Endothelial cell of umbilical vein (primary cell): ENCODE data around the gene CNIH1. TPM values are rescaled to one million over a fixed set of nuclear protein-coding genes. Genes with fewer than 3 reads are reported as not detected.

Experiments used
- BruUV-seq: library from RNA; stranded (reverse); fragments of 400-500 nt; replicated peaks from 2 replicates; lab custom pipeline; 2021; lab: Mats Ljungman, UMichigan
- CTCF ChIA-PET: fragments of 300-600, 350-600 bp; sonication (Branson Sonifier 250); formaldehyde crosslinking; loops from one replicate; lab custom pipeline; 2021; ENCODE audit warnings: antibody characterized with exemption, inconsistent platforms; lab: Charles Lee
- POLR2A ChIA-PET: fragments of 300-600, 350-600 bp; sonication (Branson Sonifier 250); formaldehyde crosslinking; loops from one replicate; lab custom pipeline; 2021; ENCODE audit warnings: antibody characterized with exemption, inconsistent platforms; lab: Charles Lee
- DNase-seq: peaks from one replicate; pipeline ENCODE4 v3.0.0-alpha.2; 2011; ENCODE audit warnings: low read depth, low spot score
- FAIRE-seq: peaks from 2 replicates; lab custom pipeline; 2011; peaks lifted over from hg19 to GRCh38; lab: Jason Lieb, UNC
- H2AFZ ChIP-seq: 2 replicates; pipeline ENCODE4 v1.6.0; 2012; ENCODE audit warnings: low read depth, low read length, control low read depth, inconsistent platforms
- H3K27ac ChIP-seq: 2 replicates; pipeline ENCODE4 v1.5.1; 2011; ENCODE audit warnings: low read depth, mild to moderate bottlenecking, control low read depth, low read length, moderate library complexity; ENCODE audit not compliant: insufficient read depth
- H3K27me3 ChIP-seq, 2 experiments: 2 replicates each; pipeline versions ENCODE4 v1.6.0 to v1.6.1; 2011; ENCODE audit warnings: low read length in 2 of 2, mixed read lengths in 1 of 2; ENCODE audit not compliant: control insufficient read depth in 2 of 2, insufficient read depth in 2 of 2
- H3K36me3 ChIP-seq, 2 experiments: 2 replicates in 1 of 2; 3 replicates in 1 of 2; pipeline ENCODE4 v1.5.1; 2011; ENCODE audit warnings: low read length in 2 of 2, mild to moderate bottlenecking in 1 of 2, moderate library complexity in 1 of 2; ENCODE audit not compliant: control insufficient read depth in 2 of 2, insufficient read depth in 2 of 2; ENCODE audit errors: extremely low read depth in 1 of 2
- H3K4me1 ChIP-seq: 3 replicates; pipeline ENCODE4 v1.5.1; 2011; ENCODE audit warnings: mild to moderate bottlenecking, low read length; ENCODE audit not compliant: control insufficient read depth, insufficient read depth; ENCODE audit errors: extremely low read depth
- H3K4me2 ChIP-seq: 2 replicates; pipeline ENCODE4 v1.6.1; 2011; ENCODE audit warnings: low read length, control low read depth, mixed read lengths; ENCODE audit not compliant: insufficient read depth
- H3K4me3 ChIP-seq, 3 experiments: fragments of 200-600 bp in 1 of 3; sonication (generic), shearing (Covaris generic) in 1 of 3; replicated peaks in 1 of 3; 2 replicates each; pipeline ENCODE4 v1.5.1; 2011 to 2016; ENCODE audit warnings: control low read depth in 3 of 3, low read length in 3 of 3, mild to moderate bottlenecking in 2 of 3, inconsistent platforms in 1 of 3, low read depth in 1 of 3, moderate library complexity in 1 of 3; ENCODE audit not compliant: insufficient read depth in 1 of 3
- H3K79me2 ChIP-seq: 2 replicates; pipeline ENCODE4 v1.6.0; 2012; ENCODE audit warnings: low read length, inconsistent platforms; ENCODE audit not compliant: control insufficient read depth, insufficient read depth
- H3K9ac ChIP-seq: replicated peaks from 2 replicates; pipeline ENCODE3; 2011; ENCODE audit warnings: low read length, control low read depth; ENCODE audit not compliant: insufficient read depth; ENCODE audit errors: extremely low read depth
- H3K9me1 ChIP-seq: replicated peaks from 3 replicates; pipeline ENCODE4 v1.6.0; 2011; ENCODE audit warnings: mild to moderate bottlenecking, low read length; ENCODE audit not compliant: control insufficient read depth, insufficient read depth; ENCODE audit errors: extremely low read depth
- H3K9me3 ChIP-seq: replicated peaks from 2 replicates; pipeline ENCODE4 v1.5.1; 2012; ENCODE audit warnings: low read length, inconsistent platforms; ENCODE audit not compliant: control insufficient read depth, insufficient read depth
- H4K20me1 ChIP-seq: replicated peaks from 2 replicates; pipeline ENCODE3; 2011; ENCODE audit warnings: mild to moderate bottlenecking, low read length; ENCODE audit not compliant: control insufficient read depth, insufficient read depth; ENCODE audit errors: extremely low read depth
- CTCF ChIP-seq, 2 donors: IDR thresholded peaks; 1 replicate in 1 of 2; 2 replicates in 1 of 2; pipeline ENCODE4 v1.5.1; 2011; ENCODE audit warnings: low read length in 2 of 2, mild to moderate bottlenecking in 2 of 2, moderate library complexity in 2 of 2, control low read depth in 1 of 2, inconsistent platforms in 1 of 2, low read depth in 1 of 2; ENCODE audit not compliant: insufficient read depth in 1 of 2; ENCODE audit errors: extremely low read depth in 1 of 2
- EZH2 ChIP-seq: IDR thresholded peaks from 2 replicates; pipeline ENCODE4 v1.6.1; 2012; ENCODE audit warnings: borderline replicate concordance, low read depth, mild to moderate bottlenecking, moderate library complexity, low read length, inconsistent platforms; ENCODE audit not compliant: severe bottlenecking
- FOS ChIP-seq: IDR thresholded peaks from 2 replicates; pipeline ENCODE4 v1.6.1; 2011; ENCODE audit warnings: mild to moderate bottlenecking, low read length, moderate library complexity, borderline replicate concordance; ENCODE audit not compliant: insufficient read depth
- GATA2 ChIP-seq: IDR thresholded peaks from 2 replicates; pipeline ENCODE4 v1.7.0; 2011; ENCODE audit warnings: low read depth, mild to moderate bottlenecking, moderate library complexity, mixed read lengths, low read length; ENCODE audit not compliant: insufficient read length, insufficient read depth
- JUN ChIP-seq: IDR thresholded peaks from 2 replicates; pipeline ENCODE4 v1.6.1; 2011; ENCODE audit warnings: borderline replicate concordance, low read depth; ENCODE audit not compliant: insufficient read length, insufficient read depth
- MAX ChIP-seq: IDR thresholded peaks from 2 replicates; pipeline ENCODE4 v1.6.1; 2011; ENCODE audit not compliant: insufficient read depth, insufficient read length
- MYC ChIP-seq: IDR thresholded peaks from one replicate; pipeline ENCODE4 v1.6.1; 2011; ENCODE audit warnings: mild to moderate bottlenecking, low read depth, low read length
- POLR2A ChIP-seq: IDR thresholded peaks from 2 replicates; pipeline ENCODE4 v1.6.1; 2012; ENCODE audit warnings: low read depth, mild to moderate bottlenecking, control low read depth, low read length
- POLR2AphosphoS5 ChIP-seq: IDR thresholded peaks from 2 replicates; pipeline ENCODE4 v1.6.1; 2012; ENCODE audit warnings: low read depth, mild to moderate bottlenecking, control low read depth, low read length, moderate library complexity; ENCODE audit not compliant: insufficient read depth
- dilution Hi-C: fragments of 300-500 bp; cut with MboI; formaldehyde crosslinking; loops from one replicate; pipeline ENCODE4 v1.15.0; 2019; ENCODE audit warnings: low sequenced_read_pairs; ENCODE audit not compliant: extremely low pct_ligation_motif_present
- intact Hi-C: fragments of 100-400 bp; cut with micrococcal nuclease; formaldehyde crosslinking; loops from one replicate; pipeline ENCODE4 v1.10.0; 2022
- polyA plus RNA-seq, 4 experiments: library from polyadenylated mRNA; depleted of rRNA in 3 of 4; stranded (reverse) in 3 of 4; unstranded in 1 of 4; fragments of >200 nt; gene quantifications; 2 replicates each; pipeline versions ENCODE4 v1.2.1 to v1.2.3, GENCODE V29; 2011 to 2012; ENCODE audit warnings: missing spikeins in 1 of 4
- total RNA-seq: library from RNA; stranded (reverse); gene quantifications from 2 replicates; pipeline ENCODE4 v1.2.3, GENCODE V29; 2021

Gene CNIH1
- total and polyA plus RNA-seq, 2 donors (not counting 3 experiments of a cell fraction or from before 2014, with no cell fraction given), result 125 to 328 TPM

GRCh38 chr14:54474232-54474793 is 33.1 kb upstream of the CNIH1 start:
- FAIRE-seq, result no peak
- no peak for DNase-seq
- Histone ChIP-seq H3K27me3 (no peaks in the 10 kb centered on the region), H3K36me3 (peaks cover 0 to 2% of the 10 kb centered on the region in 2 experiments), H4K20me1 (no peaks in the 10 kb centered on the region), H2AFZ (no peak overlapping the region), H3K79me2 (no peaks in the 10 kb centered on the region), H3K9ac (no peak overlapping the region), H3K27ac (no peak overlapping the region), H3K4me2 (no peak overlapping the region), H3K9me1 (no peaks in the 10 kb centered on the region), H3K9me3 (no peaks in the 10 kb centered on the region), H3K4me1 (no peaks in the 10 kb centered on the region), H3K4me3 (no peak overlapping the region)
- dilution Hi-C loops (no loop called here), intact Hi-C loops (no loop called here)
- ChIA-PET CTCF (interaction anchor here (1.0 kb wide), 1 partner anchor 19 kb away, joined by 3 read pairs; no protein-coding TSS in a partner anchor), POLR2A (no interaction called here)
- TF ChIP-seq JUN (no peak), MYC (no peak), CTCF (IDR thresholded peaks at IDR 0.05; ENCODE audit: extremely low read depth in 1 of 2, insufficient read depth in 1 of 2, low read depth in 1 of 2, low read length in 2 of 2) (no peak), EZH2 (no peak), POLR2A (no peak), FOS (no peak), MAX (no peak), GATA2 (no peak), POLR2AphosphoS5 (no peak)
- BruUV-seq, result no TSS peak
